CD14-positive monocyte (primary cell): ENCODE results near the gene FOXK2. TPM values are rescaled to one million over a fixed set of nuclear protein-coding genes. Genes with fewer than 3 reads are reported as not detected.

Experiments
- DNase-seq, 3 donors: peaks; one replicate each; pipeline ENCODE4 v3.0.0-alpha.2; 2011 to 2022
- H2AFZ ChIP-seq: 2 replicates; pipeline ENCODE4 v1.6.0; 2012; ENCODE audit warnings: mild to moderate bottlenecking, low read depth, low read length, inconsistent platforms; ENCODE audit not compliant: insufficient read depth, poor library complexity, severe bottlenecking
- H3K27ac ChIP-seq, 2 donors: 1 replicate in 1 of 2; 2 replicates in 1 of 2; pipeline ENCODE4 v1.5.1; 2012 to 2013; ENCODE audit warnings: low read length in 2 of 2, control low read depth in 1 of 2, inconsistent platforms in 1 of 2, low read depth in 1 of 2, mild to moderate bottlenecking in 1 of 2
- H3K27me3 ChIP-seq, 2 donors: one replicate each; pipeline versions ENCODE4 v1.6.0 to v1.6.1; 2011 to 2013; ENCODE audit warnings: low read length in 2 of 2; ENCODE audit not compliant: control insufficient read depth in 2 of 2, insufficient read depth in 2 of 2
- H3K36me3 ChIP-seq, 2 donors: replicated peaks in 1 of 2; 1 replicate in 1 of 2; 2 replicates in 1 of 2; pipeline versions ENCODE4 v1.5.1 to v1.6.1; 2012 to 2013; ENCODE audit warnings: low read length in 2 of 2, control low read depth in 1 of 2, inconsistent platforms in 1 of 2, mild to moderate bottlenecking in 1 of 2; ENCODE audit not compliant: insufficient read depth in 2 of 2, control insufficient read depth in 1 of 2
- H3K4me1 ChIP-seq, 2 donors: 1 replicate in 1 of 2; 2 replicates in 1 of 2; pipeline versions ENCODE4 v1.5.1 to v1.6.1; 2012 to 2013; ENCODE audit warnings: low read length in 2 of 2, control low read depth in 1 of 2, inconsistent platforms in 1 of 2, mild to moderate bottlenecking in 1 of 2, moderate library complexity in 1 of 2; ENCODE audit not compliant: insufficient read depth in 2 of 2, control insufficient read depth in 1 of 2
- H3K4me2 ChIP-seq: replicated peaks from 2 replicates; pipeline ENCODE3; 2012; ENCODE audit warnings: low read length, moderate library complexity, mild to moderate bottlenecking; ENCODE audit not compliant: poor library complexity, severe bottlenecking; ENCODE audit errors: extremely low read depth
- H3K4me3 ChIP-seq, 3 experiments: fragments of 200-600 bp in 1 of 3; sonication (generic) in 1 of 3; replicated peaks in 1 of 3; 1 replicate in 2 of 3; 2 replicates in 1 of 3; pipeline ENCODE4 v1.5.1; 2011 to 2013; ENCODE audit warnings: low read length in 3 of 3, mild to moderate bottlenecking in 3 of 3, control low read depth in 2 of 3, low read depth in 2 of 3, inconsistent platforms in 1 of 3, moderate library complexity in 1 of 3
- H3K79me2 ChIP-seq: 2 replicates; pipeline ENCODE4 v1.6.0; 2012; ENCODE audit warnings: mild to moderate bottlenecking, control low read depth, inconsistent platforms, low read length, moderate library complexity; ENCODE audit not compliant: insufficient read depth
- H3K9ac ChIP-seq: 2 replicates; pipeline ENCODE4 v1.6.0; 2017; ENCODE audit warnings: low read length, mild to moderate bottlenecking; ENCODE audit not compliant: insufficient read depth, poor library complexity, severe bottlenecking
- H3K9me3 ChIP-seq, 2 donors: replicated peaks in 1 of 2; 1 replicate in 1 of 2; 2 replicates in 1 of 2; pipeline versions ENCODE4 v1.5.1 to v1.6.1; 2012 to 2013; ENCODE audit warnings: low read length in 2 of 2, control low read depth in 1 of 2; ENCODE audit not compliant: control insufficient read depth in 1 of 2, insufficient read depth in 1 of 2
- H4K20me1 ChIP-seq: 2 replicates; pipeline ENCODE4 v1.6.0; 2012; ENCODE audit warnings: mild to moderate bottlenecking, low read length, control low read depth, moderate library complexity; ENCODE audit not compliant: insufficient read depth
- H3K27ac Mint-ChIP-seq, 7 donors: one replicate each; pipeline ENCODE4 v1.8.0; 2020; ENCODE audit warnings: mild to moderate bottlenecking in 7 of 7, mixed read lengths in 7 of 7, moderate library complexity in 6 of 7, inconsistent platforms in 2 of 7
- H3K27me3 Mint-ChIP-seq, 3 donors: one replicate each; pipeline ENCODE4 v1.8.0; 2021 to 2022; ENCODE audit warnings: low read depth in 3 of 3, mild to moderate bottlenecking in 3 of 3, mixed read lengths in 3 of 3, moderate library complexity in 3 of 3, inconsistent platforms in 1 of 3
- H3K36me3 Mint-ChIP-seq, 2 donors: one replicate each; pipeline ENCODE4 v1.8.0; 2020; ENCODE audit warnings: mixed read lengths in 2 of 2, inconsistent platforms in 1 of 2, mild to moderate bottlenecking in 1 of 2
- H3K4me1 Mint-ChIP-seq: one replicate; pipeline ENCODE4 v1.8.0; 2020; ENCODE audit warnings: mild to moderate bottlenecking, mixed read lengths
- H3K4me3 Mint-ChIP-seq, 2 donors: one replicate each; pipeline ENCODE4 v1.8.0; 2020; ENCODE audit warnings: mild to moderate bottlenecking in 2 of 2, mixed read lengths in 2 of 2, moderate library complexity in 1 of 2
- H3K9me3 Mint-ChIP-seq, 7 donors: one replicate each; pipeline ENCODE4 v1.8.0; 2020 to 2022; ENCODE audit warnings: mixed read lengths in 7 of 7, mild to moderate bottlenecking in 6 of 7, moderate library complexity in 6 of 7, inconsistent platforms in 2 of 7
- CTCF ChIP-seq: fragments of 200-600 bp; IDR thresholded peaks from one replicate; pipeline ENCODE4 v1.8.0; 2022; ENCODE audit warnings: antibody characterized with exemption, mild to moderate bottlenecking
- WGBS: methylation state at CpG from one replicate; pipeline ENCODE4 v1.1.5; 2013; ENCODE audit warnings: missing lambda C conversion rate; ENCODE audit not compliant: insufficient coverage; 5-methylcytosine and 5-hydroxymethylcytosine counted together
- intact Hi-C, 2 donors: fragments of 100-400 bp; cut with micrococcal nuclease; formaldehyde crosslinking; loops; one replicate each; pipeline versions ENCODE4 v1.15.0 to v1.15.1; 2023
- polyA plus RNA-seq, 3 donors: library from polyadenylated mRNA; depleted of rRNA in 1 of 3; unstranded in 2 of 3; stranded (reverse) in 1 of 3; fragments of 300-500 nt in 2 of 3; fragments of >200 nt in 1 of 3; fragmentation: Illumina TruSeq in 2 of 3; gene quantifications; 1 replicate in 2 of 3; 2 replicates in 1 of 3; pipeline ENCODE4 v1.2.3, GENCODE V29; 2012 to 2021

The FOXK2 gene
- polyA plus RNA-seq, 3 donors = 3.5 to 18.4 (median 4.7) TPM

GRCh38 chr17:82627405-82627804 is 107.9 kb downstream of the FOXK2 start:
- H3K4me3 Mint-ChIP-seq = peak overlapping the region; percentile 64 to 70
- Histone ChIP-seq H2AFZ (no peak overlapping the region), H3K4me3 (peak overlapping the region in 1 of 3 experiments; percentile 61), H3K4me2 (peak overlapping the region; percentile 65), H3K27me3 (no peaks in the 10 kb centered on the region), H3K27ac (peak overlapping the region; percentile 73 to 84), H3K36me3 (peaks cover 43 to 71% of the 10 kb centered on the region in 2 donors), H3K79me2 (peaks cover 23% of the 10 kb centered on the region), H3K9me3 (no peaks in the 10 kb centered on the region), H4K20me1 (peaks cover 23% of the 10 kb centered on the region), H3K9ac (peak overlapping the region; percentile 43), H3K4me1 (peaks cover 26 to 30% of the 10 kb centered on the region in 2 donors)
- peaks cover 0 to 3% (median 0%) of the 10 kb centered on the region in 3 donors for H3K27me3 Mint-ChIP-seq
- no peak for TF ChIP-seq CTCF
- peaks cover 0 to 1% (median 0%) of the 10 kb centered on the region in 7 donors for H3K9me3 Mint-ChIP-seq
- intact Hi-C loops = no loop called here
- peak overlapping the region; percentile 81 to 95 (median 86) for H3K27ac Mint-ChIP-seq
- peaks cover 50 to 83% of the 10 kb centered on the region in 2 donors for H3K36me3 Mint-ChIP-seq
- no peak for DNase-seq
- peaks cover 28% of the 10 kb centered on the region for H3K4me1 Mint-ChIP-seq
- 92% methylated on average over 20 of the region's 21 CpGs for WGBS

GRCh38 chr17:82629748-82630147 is 110.2 kb downstream of the FOXK2 start:
- Histone ChIP-seq H2AFZ (no peak overlapping the region), H3K27ac (peak overlapping the region; percentile 11 to 84), H3K4me2 (no peak overlapping the region), H3K4me3 (no peak overlapping the region), H3K9ac (no peak overlapping the region), H3K36me3 (peaks cover 47 to 76% of the 10 kb centered on the region in 2 donors), H3K9me3 (no peaks in the 10 kb centered on the region), H4K20me1 (peaks cover 46% of the 10 kb centered on the region), H3K79me2 (peaks cover 46% of the 10 kb centered on the region), H3K27me3 (no peaks in the 10 kb centered on the region), H3K4me1 (peaks cover 19 to 23% of the 10 kb centered on the region in 2 donors)
- H3K36me3 Mint-ChIP-seq = peaks cover 56 to 87% of the 10 kb centered on the region in 2 donors
- 99% methylated on average over 7 of the region's 8 CpGs for WGBS
- H3K4me1 Mint-ChIP-seq = peaks cover 19% of the 10 kb centered on the region
- H3K27me3 Mint-ChIP-seq = no peaks in the 10 kb centered on the region
- no peak for DNase-seq
- H3K4me3 Mint-ChIP-seq = no peak overlapping the region
- intact Hi-C loops = no loop called here
- H3K27ac Mint-ChIP-seq = peak overlapping the region in 4 of 7 donors; percentile 26 to 86 (median 55)
- H3K9me3 Mint-ChIP-seq = peaks cover 0 to 1% (median 0%) of the 10 kb centered on the region in 7 donors
- TF ChIP-seq CTCF = no peak
